K562 (cell line): Measurements from ENCODE around the gene IGF1R. TPM values are rescaled to one million over a fixed set of nuclear protein-coding genes. Genes with fewer than 3 reads are reported as not detected.

ENCODE experiments used
- ATAC-seq: fragments of 200-7000 bp; cut with Tn5 transposase; 3 replicates; pipeline ENCODE4 v1.9.1; 2020; ENCODE audit warnings: moderate library complexity
- BruUV-seq: library from RNA; stranded (reverse); fragments of 400-500 nt; replicated peaks from 2 replicates; lab custom pipeline; 2021; lab: Mats Ljungman, UMichigan
- CTCF ChIA-PET: fragments of 300-600 bp; formaldehyde crosslinking; extraction: SDS; loops from one replicate; lab custom pipeline; 2021; ENCODE audit warnings: low intra/inter-chr PET ratio; lab: Yijun Ruan, JAX
- POLR2A ChIA-PET: fragments of 300-600, 350-650 bp; sonication (Branson Sonifier 250); formaldehyde crosslinking; extraction: SDS; loops from one replicate; lab custom pipeline; 2021; ENCODE audit warnings: antibody characterized with exemption, inconsistent platforms; lab: Yijun Ruan, JAX
- DNase-seq, 4 experiments: peaks; one replicate each; pipeline versions ENCODE4 v3.0.0 to v3.0.0-alpha.2; 2011 to 2018; ENCODE audit warnings: low spot score in 3 of 4, mixed read lengths in 3 of 4; ENCODE audit errors: extremely low read depth in 1 of 4
- FAIRE-seq: peaks from 2 replicates; lab custom pipeline; 2011; peaks lifted over from hg19 to GRCh38; lab: Jason Lieb, UNC
- H2AFZ ChIP-seq: 2 replicates; pipeline ENCODE4 v1.6.0; 2011; ENCODE audit warnings: low read depth, low read length, control low read depth, inconsistent platforms
- H3K27ac ChIP-seq: fragments of 200-600 bp; 3 replicates; pipeline ENCODE4 v1.8.0; 2011; ENCODE audit warnings: low read depth, mild to moderate bottlenecking, control low read depth, inconsistent platforms, low read length, moderate library complexity, mixed read lengths; ENCODE audit errors: extremely low read depth
- H3K27me3 ChIP-seq, 2 experiments: fragments of 300-600 bp in 1 of 2; 2 replicates in 1 of 2; 3 replicates in 1 of 2; pipeline versions ENCODE4 v1.6.0 to v1.8.0; 2011; ENCODE audit warnings: inconsistent platforms in 2 of 2, low read length in 2 of 2, mild to moderate bottlenecking in 1 of 2, mixed read lengths in 1 of 2, moderate library complexity in 1 of 2; ENCODE audit not compliant: control insufficient read depth in 2 of 2, insufficient read depth in 2 of 2
- H3K36me3 ChIP-seq: fragments of 300-600 bp; 3 replicates; pipeline ENCODE4 v1.8.0; 2011; ENCODE audit warnings: mild to moderate bottlenecking, low read length, inconsistent platforms; ENCODE audit not compliant: control insufficient read depth, insufficient read depth
- H3K4me1 ChIP-seq, 2 experiments: fragments of 200-600 bp in 1 of 2; replicated peaks in 1 of 2; 2 replicates in 1 of 2; 3 replicates in 1 of 2; pipeline versions ENCODE4 v1.5.1 to v1.8.0; 2011; ENCODE audit warnings: inconsistent platforms in 2 of 2, low read length in 2 of 2, mild to moderate bottlenecking in 1 of 2, mixed read lengths in 1 of 2, moderate library complexity in 1 of 2; ENCODE audit not compliant: control insufficient read depth in 2 of 2, insufficient read depth in 2 of 2
- H3K4me2 ChIP-seq: 2 replicates; pipeline ENCODE4 v1.6.1; 2011; ENCODE audit warnings: low read length, control low read depth, inconsistent platforms, mixed read lengths; ENCODE audit not compliant: insufficient read depth
- H3K4me3 ChIP-seq: fragments of 200-600 bp; sonication (generic), shearing (Covaris generic); 2 replicates; pipeline ENCODE4 v1.5.1; 2016; ENCODE audit warnings: control low read depth, inconsistent platforms
- H3K79me2 ChIP-seq: fragments of 200-600 bp; 3 replicates; pipeline ENCODE4 v1.8.0; 2011; ENCODE audit warnings: low read length, inconsistent platforms; ENCODE audit not compliant: control insufficient read depth, insufficient read depth
- H3K9ac ChIP-seq, 2 experiments: 2 replicates each; pipeline versions ENCODE4 v1.6.0 to v1.6.1; 2011; ENCODE audit warnings: low read depth in 2 of 2, low read length in 2 of 2, control low read depth in 1 of 2, inconsistent platforms in 1 of 2, mild to moderate bottlenecking in 1 of 2, mixed read lengths in 1 of 2; ENCODE audit not compliant: insufficient read depth in 1 of 2
- H3K9me1 ChIP-seq: one replicate; pipeline ENCODE4 v1.6.0; 2011; ENCODE audit warnings: inconsistent platforms, mild to moderate bottlenecking, low read length, moderate library complexity; ENCODE audit not compliant: control insufficient read depth, insufficient read depth
- H3K9me3 ChIP-seq: replicated peaks from 2 replicates; pipeline ENCODE4 v1.5.1; 2011; ENCODE audit warnings: low read depth, low read length, inconsistent platforms; ENCODE audit not compliant: control insufficient read depth, insufficient read depth
- H4K20me1 ChIP-seq: replicated peaks from 2 replicates; pipeline ENCODE4 v1.6.1; 2011; ENCODE audit warnings: low read length, inconsistent platforms, mixed read lengths; ENCODE audit not compliant: control insufficient read depth, insufficient read depth
- ADNP ChIP-seq: fragments of 200-800 bp; sonication (Bioruptor generic); IDR thresholded peaks from 2 replicates; pipeline ENCODE4 v1.6.1; 2016; ENCODE audit warnings: missing genetic modification characterization, missing compliant biosample characterization
- CBFA2T3 ChIP-seq: fragments of 450-650 bp; IDR thresholded peaks from 2 replicates; pipeline ENCODE4 v1.6.1; 2017
- CHCHD3 ChIP-seq: fragments of 250-450 bp; sonication (Bioruptor Pico); IDR thresholded peaks from 2 replicates; pipeline ENCODE4 v2.1.2; 2022; ENCODE audit warnings: mild to moderate bottlenecking
- CHD2 ChIP-seq: IDR thresholded peaks from 2 replicates; pipeline ENCODE4 v1.6.1; 2011; ENCODE audit warnings: low read depth, low read length
- DNMT1 ChIP-seq: fragments of 450-650 bp; IDR thresholded peaks from 2 replicates; pipeline ENCODE4 v1.6.1; 2016; ENCODE audit warnings: antibody characterized with exemption, mild to moderate bottlenecking
- ELK3 ChIP-seq: fragments of 450-650 bp; formaldehyde crosslinking; IDR thresholded peaks from 2 replicates; pipeline ENCODE4 v1.4.0; 2020; ENCODE audit warnings: mild to moderate bottlenecking
- FOXA3 ChIP-seq, 2 experiments: fragments of 450-650 bp in 1 of 2; sonication (generic) in 1 of 2; formaldehyde crosslinking; IDR thresholded peaks in 1 of 2; conservative IDR thresholded peaks in 1 of 2; 2 replicates each; pipeline versions ENCODE4 v1.4.0 to v1.8.0; 2020 to 2022; ENCODE audit warnings: mild to moderate bottlenecking in 2 of 2, missing genetic modification reagents in 1 of 2
- HNRNPL ChIP-seq: fragments of 200-400 bp; formaldehyde crosslinking; IDR thresholded peaks from 2 replicates; pipeline ENCODE4 v1.6.1; 2017; ENCODE audit warnings: low read depth, mild to moderate bottlenecking, low read length
- HNRNPUL1 ChIP-seq: fragments of 200-400 bp; formaldehyde crosslinking; IDR thresholded peaks from 2 replicates; pipeline ENCODE4 v1.6.1; 2017; ENCODE audit warnings: low read length
- NFIC ChIP-seq: fragments of 450-650 bp; IDR thresholded peaks from 2 replicates; pipeline ENCODE4 v1.6.1; 2017; ENCODE audit warnings: mild to moderate bottlenecking, inconsistent platforms
- SAFB2 ChIP-seq: fragments of 200-400 bp; formaldehyde crosslinking; IDR thresholded peaks from 2 replicates; pipeline ENCODE4 v1.6.1; 2018; ENCODE audit warnings: borderline replicate concordance, low read length, low read depth, moderate library complexity; ENCODE audit not compliant: severe bottlenecking
- SOX6 ChIP-seq: fragments of 450-650 bp; IDR thresholded peaks from 2 replicates; pipeline ENCODE4 v1.6.1; 2014; ENCODE audit warnings: mild to moderate bottlenecking
- STAG1 ChIP-seq: sonication (generic); formaldehyde crosslinking; IDR thresholded peaks from 2 replicates; pipeline ENCODE4 v1.5.0; 2020; ENCODE audit warnings: missing genetic modification reagents, borderline replicate concordance
- TCF3 ChIP-seq: sonication (generic); formaldehyde crosslinking; IDR thresholded peaks from 2 replicates; pipeline ENCODE4 v1.4.0; 2020; ENCODE audit warnings: mild to moderate bottlenecking, missing genetic modification reagents
- TEAD4 ChIP-seq, 2 experiments: sonication (generic) in 1 of 2; formaldehyde crosslinking in 1 of 2; IDR thresholded peaks; 2 replicates each; pipeline versions ENCODE4 v1.6.1 to v1.8.0; 2012 to 2022; ENCODE audit warnings: borderline replicate concordance in 1 of 2, inconsistent platforms in 1 of 2, low read length in 1 of 2, mild to moderate bottlenecking in 1 of 2, missing genetic modification reagents in 1 of 2
- ZC3H8 ChIP-seq: fragments of 450-650 bp; IDR thresholded peaks from 2 replicates; pipeline ENCODE4 v1.6.1; 2017
- ZNF311 ChIP-seq: fragments of 250-450 bp; sonication (Bioruptor Pico); IDR thresholded peaks from 2 replicates; pipeline ENCODE4 v1.4.0; 2020; ENCODE audit warnings: mild to moderate bottlenecking, moderate library complexity
- ZNF354B ChIP-seq: fragments of 250-450 bp; sonication (Bioruptor Pico); IDR thresholded peaks from 2 replicates; pipeline ENCODE4 v1.4.0; 2020
- ZNF644 ChIP-seq: fragments of 200-800 bp; sonication (Bioruptor generic); IDR thresholded peaks from 2 replicates; pipeline ENCODE4 v1.6.1; 2016; ENCODE audit warnings: low read depth, missing genetic modification characterization, missing compliant biosample characterization
- ZNF778 ChIP-seq: fragments of 450-650 bp; formaldehyde crosslinking; IDR thresholded peaks from 2 replicates; pipeline ENCODE4 v1.4.0; 2020; ENCODE audit warnings: mild to moderate bottlenecking, moderate library complexity
- WGBS: fragments of 100-300 bp; shearing (Covaris generic); methylation state at CpG from one replicate; pipeline ENCODE4 v1.1.6; 2016; ENCODE audit warnings: low coverage, mixed read lengths; ENCODE audit not compliant: insufficient coverage; ENCODE audit errors: missing lambda C conversion rate; 5-methylcytosine and 5-hydroxymethylcytosine counted together
- in situ Hi-C: fragments of 300-500 bp; cut with MboI; formaldehyde crosslinking; loops from 4 replicates; pipeline ENCODE4 v1.15.0; 2018; ENCODE audit warnings: inconsistent platforms, mixed read lengths
- intact Hi-C: fragments of 100-400 bp; cut with micrococcal nuclease; formaldehyde crosslinking; loops from 2 replicates; pipeline ENCODE4 v1.14.2; 2022
- polyA plus RNA-seq, 8 experiments: library from polyadenylated mRNA; depleted of rRNA in 4 of 8; stranded (reverse) in 5 of 8; unstranded in 3 of 8; fragments of >200 nt; fragmentation: Nextera tagmentation in 2 of 8; fragmentation: Illumina TruSeq in 1 of 8; extraction: Ambion mirVana in 2 of 8; extraction: Trizol in 1 of 8; gene quantifications; 2 replicates each; pipeline versions ENCODE4 v1.2.1 to v1.2.3, GENCODE V29; 2011 to 2014; ENCODE audit warnings: inconsistent platforms in 1 of 8, missing spikeins in 1 of 8
- total RNA-seq, 7 experiments: library from RNA; depleted of rRNA in 6 of 7; stranded (reverse); fragments of >200 nt in 6 of 7; fragmentation: Illumina TruSeq in 2 of 7; extraction: Trizol in 2 of 7; gene quantifications; 2 replicates each; pipeline versions ENCODE4 v1.2.1 to v1.2.3, GENCODE V29; 2011 to 2021; ENCODE audit warnings: low replicate concordance in 1 of 7
- TF ChIP-seq, protein P1 (sequence below): fragments of 450-650 bp; IDR thresholded peaks from 2 replicates; pipeline ENCODE4 v1.6.1; 2016; ENCODE audit warnings: low read depth, mild to moderate bottlenecking, moderate library complexity
- TF ChIP-seq, protein P2 (sequence below): fragments of 250-450 bp; sonication (Bioruptor Pico); IDR thresholded peaks from 2 replicates; pipeline ENCODE4 v1.8.0; 2022; ENCODE audit warnings: moderate library complexity, mild to moderate bottlenecking, inconsistent platforms

The IGF1R gene
- total and polyA plus RNA-seq, 9 of the 15 experiments (the other 6 are each of a cell fraction or from before 2014, with no cell fraction given) = 0.35 to 8.0 (median 1.6) TPM

DNA sequence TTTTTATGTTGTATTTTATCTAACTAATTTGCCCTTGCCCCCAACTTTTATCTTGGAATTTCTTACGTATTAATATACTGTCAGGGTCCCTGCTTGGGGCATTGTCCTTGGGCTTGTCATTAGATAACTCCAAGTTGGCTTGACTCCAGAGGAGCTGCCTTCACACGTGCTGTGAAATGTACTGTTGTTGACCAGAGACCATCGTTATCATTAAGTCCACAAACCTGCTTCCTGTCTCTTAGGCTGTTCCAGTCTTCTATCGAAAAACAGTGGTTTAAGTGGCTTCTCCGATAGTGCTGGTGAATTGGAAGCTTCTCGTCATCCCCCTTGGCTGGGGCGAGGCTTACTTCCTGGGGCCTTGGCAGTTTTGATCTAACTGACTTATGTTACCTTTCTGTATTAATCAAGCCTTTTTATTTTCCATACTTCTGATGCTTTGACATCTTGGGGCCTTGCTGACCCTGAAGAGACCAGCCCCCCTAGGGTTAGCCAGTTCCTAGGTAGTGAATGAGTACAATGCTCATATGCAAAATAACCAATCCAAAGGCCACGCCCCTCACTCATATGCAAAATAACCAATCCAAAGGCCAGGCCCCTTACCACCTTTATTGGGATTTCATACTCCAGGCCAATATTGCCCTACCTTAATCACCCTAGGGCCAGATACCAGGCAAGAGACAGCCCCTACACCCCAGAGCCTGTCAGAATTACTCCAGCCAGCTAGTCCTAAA lies 164.5 kb downstream of the IGF1R start:
- BruUV-seq = no TSS peak
- Histone ChIP-seq H3K4me1 (no peaks in the 10 kb centered on the region; a peak in 1 of 5 replicates), H2AFZ (no peak overlapping the region), H3K9me3 (no peaks in the 10 kb centered on the region), H3K36me3 (no peaks in the 10 kb centered on the region), H3K9me1 (no peaks in the 10 kb centered on the region), H3K4me3 (no peak overlapping the region), H3K27ac (no peak overlapping the region), H4K20me1 (no peaks in the 10 kb centered on the region), H3K4me2 (no peak overlapping the region), H3K79me2 (no peaks in the 10 kb centered on the region), H3K27me3 (no peaks in the 10 kb centered on the region; a peak in 1 of 5 replicates), H3K9ac (no peak overlapping the region)
- ATAC-seq (peak; percentile 69), DNase-seq (peak in 2 of 4 experiments; percentile 6 to 32), FAIRE-seq (peak; percentile 23)
- intact Hi-C loops = no loop called here
- CTCF ChIA-PET = no interaction called here
- in situ Hi-C loops = no loop called here
- POLR2A ChIA-PET = no interaction called here
- WGBS = 1% methylated on average over 8 of the region's 8 CpGs
- TF ChIP-seq SAFB2 (no peak), SOX6 (peak; percentile 22; the same call in 1 of the 2 replicates), TCF3 (peak; percentile 6; the same call in 1 of the 2 replicates), ZNF354B (no peak), TEAD4 (IDR thresholded peaks at IDR 0.05; ENCODE audit: low read length) (peak; percentile 49), TEAD4 (CRISPR knock-in tag; IDR thresholded peaks at IDR 0.05; ENCODE audit: borderline replicate concordance) (no peak), ELK3 (CRISPR knock-in tag) (no peak), NFIC (peak; percentile 51), ZC3H8 (no peak), STAG1 (CRISPR knock-in tag) (no peak), HNRNPUL1 (no peak), ZNF778 (no peak), CBFA2T3 (peak; percentile 33; the same call in 1 of the 2 replicates), FOXA3 (CRISPR knock-in tag; conservative IDR thresholded peaks at IDR 0.05 in 1 of 2, IDR thresholded peaks at IDR 0.05 in 1 of 2) (peak in 1 of 2 experiments; percentile 80; a peak in 2 of 4 replicates), DNMT1 (no peak), CHCHD3 (no peak), ADNP (tag) (no peak), ZNF311 (peak; percentile 28; the same call in 1 of the 2 replicates), ZNF644 (tag) (no peak), HNRNPL (no peak), CHD2 (no peak)
- TF ChIP-seq, protein P1, sequence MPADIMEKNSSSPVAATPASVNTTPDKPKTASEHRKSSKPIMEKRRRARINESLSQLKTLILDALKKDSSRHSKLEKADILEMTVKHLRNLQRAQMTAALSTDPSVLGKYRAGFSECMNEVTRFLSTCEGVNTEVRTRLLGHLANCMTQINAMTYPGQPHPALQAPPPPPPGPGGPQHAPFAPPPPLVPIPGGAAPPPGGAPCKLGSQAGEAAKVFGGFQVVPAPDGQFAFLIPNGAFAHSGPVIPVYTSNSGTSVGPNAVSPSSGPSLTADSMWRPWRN = 0 out of 2 replicates have a peak, but pooled peaks have one; percentile 64
- TF ChIP-seq, protein P2, sequence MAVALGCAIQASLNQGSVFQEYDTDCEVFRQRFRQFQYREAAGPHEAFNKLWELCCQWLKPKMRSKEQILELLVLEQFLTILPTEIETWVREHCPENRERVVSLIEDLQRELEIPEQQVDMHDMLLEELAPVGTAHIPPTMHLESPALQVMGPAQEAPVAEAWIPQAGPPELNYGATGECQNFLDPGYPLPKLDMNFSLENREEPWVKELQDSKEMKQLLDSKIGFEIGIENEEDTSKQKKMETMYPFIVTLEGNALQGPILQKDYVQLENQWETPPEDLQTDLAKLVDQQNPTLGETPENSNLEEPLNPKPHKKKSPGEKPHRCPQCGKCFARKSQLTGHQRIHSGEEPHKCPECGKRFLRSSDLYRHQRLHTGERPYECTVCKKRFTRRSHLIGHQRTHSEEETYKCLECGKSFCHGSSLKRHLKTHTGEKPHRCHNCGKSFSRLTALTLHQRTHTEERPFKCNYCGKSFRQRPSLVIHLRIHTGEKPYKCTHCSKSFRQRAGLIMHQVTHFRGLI (CRISPR knock-in tag) = no peak
